A673 (cell line): ENCODE results near the gene SCRN2. TPM values are rescaled to one million over a fixed set of nuclear protein-coding genes. Genes with fewer than 3 reads are reported as not detected.

Experiments
- BruUV-seq: library from RNA; stranded (reverse); fragments of 400-500 nt; replicated peaks from 2 replicates; lab custom pipeline; 2021; lab: Mats Ljungman, UMichigan
- CTCF ChIA-PET: fragments of 300-600 bp; sonication (Branson Sonifier 250); formaldehyde crosslinking; loops from one replicate; lab custom pipeline; 2022; ENCODE audit warnings: antibody characterized with exemption; lab: Charles Lee
- POLR2A ChIA-PET: fragments of 300-600 bp; sonication (Branson Sonifier 250); formaldehyde crosslinking; loops from one replicate; lab custom pipeline; 2022; ENCODE audit warnings: antibody characterized with exemption; ENCODE audit not compliant: low non-redundant PET; lab: Charles Lee
- DNase-seq: peaks from one replicate; pipeline ENCODE4 v3.0.0-alpha.2; 2015; ENCODE audit warnings: low spot score
- H3K27ac ChIP-seq: fragments of 200-600 bp; sonication (generic); 2 replicates; pipeline ENCODE4 v1.5.1; 2016; ENCODE audit warnings: mixed run types, low read depth, mild to moderate bottlenecking, mixed read lengths, antibody characterized with exemption, low read length; ENCODE audit not compliant: poor library complexity, severe bottlenecking
- H3K27me3 ChIP-seq: fragments of 200-600 bp; sonication (generic); replicated peaks from 2 replicates; pipeline ENCODE4 v1.6.1; 2017; ENCODE audit warnings: mixed run types, low read depth, mild to moderate bottlenecking, mixed read lengths, antibody characterized with exemption, low read length; ENCODE audit not compliant: insufficient read depth, poor library complexity
- H3K36me3 ChIP-seq: fragments of 200-600 bp; sonication (generic); 2 replicates; pipeline ENCODE4 v1.6.1; 2016; ENCODE audit warnings: mixed run types, mild to moderate bottlenecking, mixed read lengths, antibody characterized with exemption, low read length; ENCODE audit not compliant: insufficient read depth, poor library complexity, severe bottlenecking
- H3K4me1 ChIP-seq: fragments of 200-600 bp; sonication (generic); 2 replicates; pipeline ENCODE4 v1.6.1; 2017; ENCODE audit warnings: mixed run types, mild to moderate bottlenecking, mixed read lengths, antibody characterized with exemption, low read length; ENCODE audit not compliant: insufficient read depth, poor library complexity, severe bottlenecking
- H3K4me3 ChIP-seq: fragments of 200-600 bp; sonication (generic); 2 replicates; pipeline ENCODE4 v1.5.1; 2016; ENCODE audit warnings: low read depth, mixed run types, mild to moderate bottlenecking, mixed read lengths, low read length; ENCODE audit not compliant: poor library complexity, severe bottlenecking
- H3K9me3 ChIP-seq: fragments of 200-600 bp; sonication (generic); 2 replicates; pipeline ENCODE4 v1.6.1; 2016; ENCODE audit warnings: mixed run types, low read depth, mild to moderate bottlenecking, mixed read lengths, antibody characterized with exemption, low read length; ENCODE audit not compliant: poor library complexity, severe bottlenecking
- EZH2 ChIP-seq: fragments of 200-600 bp; sonication (generic); IDR thresholded peaks from 2 replicates; pipeline ENCODE4 v1.6.1; 2017; ENCODE audit warnings: borderline replicate concordance, low read depth, mild to moderate bottlenecking, mixed read lengths, antibody characterized with exemption, low read length; ENCODE audit not compliant: poor library complexity, severe bottlenecking
- intact Hi-C: fragments of 100-400 bp; cut with micrococcal nuclease; formaldehyde crosslinking; loops from one replicate; pipeline ENCODE4 v1.10.0; 2022; ENCODE audit not compliant: unreplicated experiment
- total RNA-seq: library from RNA; stranded (reverse); gene quantifications from 2 replicates; pipeline ENCODE4 v1.2.3, GENCODE V29; 2021
- TF ChIP-seq, protein P1 (sequence below): fragments of 300-800, 200-600 bp; sonication (generic); conservative IDR thresholded peaks from 2 replicates; pipeline ENCODE4 v1.5.1; 2017; ENCODE audit warnings: low read depth, mild to moderate bottlenecking, antibody characterized with exemption, low read length, moderate library complexity, mixed read lengths

SCRN2 gene
- total RNA-seq, 1 experiment from 2014 or later = 6.2 TPM

DNA sequence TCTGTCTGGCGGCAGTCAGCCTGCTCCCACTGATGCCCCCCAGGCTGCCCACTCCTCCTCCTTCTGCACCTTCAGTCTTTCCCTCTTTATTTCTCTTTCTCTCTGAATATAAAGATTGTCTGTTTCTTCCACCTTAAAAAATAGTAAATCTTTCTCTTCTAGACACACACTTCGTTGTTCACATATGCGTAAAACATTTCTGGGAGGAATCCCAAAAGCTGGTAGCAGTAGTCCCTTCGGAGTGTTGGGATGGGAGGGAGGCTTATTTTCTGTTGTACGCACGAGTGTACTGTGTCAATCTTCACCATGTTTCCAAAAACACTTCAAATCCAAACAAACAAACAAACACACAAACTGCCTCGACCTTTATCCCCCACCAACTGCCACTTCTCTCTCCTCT, 29.4 kb downstream of the SCRN2 start:
- ChIA-PET POLR2A (no interaction called here), CTCF (no interaction called here)
- TF ChIP-seq, protein P1, sequence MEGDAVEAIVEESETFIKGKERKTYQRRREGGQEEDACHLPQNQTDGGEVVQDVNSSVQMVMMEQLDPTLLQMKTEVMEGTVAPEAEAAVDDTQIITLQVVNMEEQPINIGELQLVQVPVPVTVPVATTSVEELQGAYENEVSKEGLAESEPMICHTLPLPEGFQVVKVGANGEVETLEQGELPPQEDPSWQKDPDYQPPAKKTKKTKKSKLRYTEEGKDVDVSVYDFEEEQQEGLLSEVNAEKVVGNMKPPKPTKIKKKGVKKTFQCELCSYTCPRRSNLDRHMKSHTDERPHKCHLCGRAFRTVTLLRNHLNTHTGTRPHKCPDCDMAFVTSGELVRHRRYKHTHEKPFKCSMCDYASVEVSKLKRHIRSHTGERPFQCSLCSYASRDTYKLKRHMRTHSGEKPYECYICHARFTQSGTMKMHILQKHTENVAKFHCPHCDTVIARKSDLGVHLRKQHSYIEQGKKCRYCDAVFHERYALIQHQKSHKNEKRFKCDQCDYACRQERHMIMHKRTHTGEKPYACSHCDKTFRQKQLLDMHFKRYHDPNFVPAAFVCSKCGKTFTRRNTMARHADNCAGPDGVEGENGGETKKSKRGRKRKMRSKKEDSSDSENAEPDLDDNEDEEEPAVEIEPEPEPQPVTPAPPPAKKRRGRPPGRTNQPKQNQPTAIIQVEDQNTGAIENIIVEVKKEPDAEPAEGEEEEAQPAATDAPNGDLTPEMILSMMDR = no peak
- no peak for TF ChIP-seq EZH2
- H3K27ac ChIP-seq = no peak overlapping the region
- H3K27me3 ChIP-seq = no peaks in the 10 kb centered on the region
- H3K9me3 ChIP-seq = no peaks in the 10 kb centered on the region
- H3K4me3 ChIP-seq = no peak overlapping the region
- no peaks in the 10 kb centered on the region for H3K36me3 ChIP-seq
- BruUV-seq = no TSS peak
- intact Hi-C loops = no loop called here
- H3K4me1 ChIP-seq = no peaks in the 10 kb centered on the region
- no peak for DNase-seq

DNA sequence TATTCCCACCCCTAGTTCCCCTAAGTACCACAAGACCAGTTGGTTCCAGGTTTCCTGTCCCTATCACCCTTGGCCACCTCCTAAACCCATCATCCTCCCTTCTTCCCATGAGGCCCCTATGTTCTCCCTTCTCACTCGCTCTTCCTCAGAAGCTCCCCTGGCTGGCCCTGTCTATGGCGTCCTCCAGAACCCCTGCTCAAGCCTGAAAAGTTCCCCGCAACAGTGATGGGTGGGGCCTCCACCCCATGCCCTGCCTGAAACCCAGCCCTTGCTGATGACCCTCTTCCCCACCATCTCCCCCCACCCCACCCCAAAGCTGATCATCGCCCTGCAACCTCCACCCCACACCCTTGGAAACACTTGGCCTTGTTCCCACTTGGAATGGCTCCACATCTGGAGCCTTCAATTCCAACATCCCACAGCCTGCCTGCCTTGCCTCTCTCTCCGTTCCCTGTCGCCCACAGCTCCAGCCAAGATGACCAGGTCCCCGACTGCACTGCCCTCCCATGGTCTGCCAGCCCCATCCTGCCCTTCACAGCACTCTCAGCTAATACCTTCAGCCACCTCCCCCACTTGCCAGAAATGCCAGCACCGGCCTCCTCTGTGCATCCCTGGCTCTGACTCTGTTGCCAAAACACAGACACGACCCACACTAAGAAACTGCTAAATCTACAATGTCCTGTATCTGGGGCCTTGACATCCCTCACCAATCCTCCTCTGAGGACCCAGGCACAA, 30.0 kb downstream of the SCRN2 start:
- no peak for DNase-seq
- Histone ChIP-seq H3K27me3 (no peaks in the 10 kb centered on the region), H3K9me3 (no peaks in the 10 kb centered on the region), H3K27ac (no peak overlapping the region), H3K4me3 (no peak overlapping the region), H3K4me1 (no peaks in the 10 kb centered on the region), H3K36me3 (no peaks in the 10 kb centered on the region)
- intact Hi-C loops = no loop called here
- POLR2A ChIA-PET = no interaction called here
- TF ChIP-seq EZH2 = no peak
- TF ChIP-seq, protein P1 = no peak
- BruUV-seq = no TSS peak
- CTCF ChIA-PET = no interaction called here

DNA sequence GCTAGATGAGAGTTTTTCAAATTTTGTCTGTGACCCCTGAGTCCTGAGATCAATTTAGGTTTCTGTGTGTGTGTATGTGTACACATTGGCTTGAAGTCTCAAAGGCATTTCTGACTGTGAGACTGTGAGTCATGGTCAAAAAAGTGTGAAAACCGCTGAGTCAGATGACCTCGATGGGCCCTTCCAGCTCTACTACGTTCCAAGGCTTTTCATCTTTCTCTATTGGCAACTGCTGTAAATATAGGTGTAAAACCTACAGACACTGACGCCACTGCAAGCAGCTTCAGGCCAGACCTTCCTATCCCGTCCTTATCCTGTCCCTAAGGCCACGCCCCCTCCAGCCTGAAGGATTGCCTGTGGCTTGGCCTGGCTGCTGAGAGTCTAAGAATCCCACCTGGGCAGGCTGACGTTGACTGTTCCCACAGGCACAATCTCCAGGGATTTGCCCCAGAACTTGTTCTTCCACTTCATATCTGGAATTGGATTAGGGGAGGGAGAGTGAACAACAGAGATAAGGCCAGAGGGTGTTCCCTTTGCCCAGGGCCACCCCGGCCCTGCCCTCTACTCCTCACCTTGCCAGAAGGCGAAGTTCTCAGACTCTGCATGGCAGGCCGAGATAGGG, 30.8 kb downstream of the SCRN2 start:
- no peak for TF ChIP-seq EZH2
- TF ChIP-seq, protein P1 = no peak
- no peaks in the 10 kb centered on the region for H3K4me1 ChIP-seq
- H3K9me3 ChIP-seq = no peaks in the 10 kb centered on the region
- ChIA-PET CTCF (no interaction called here), POLR2A (no interaction called here)
- intact Hi-C loops = no loop called here
- H3K4me3 ChIP-seq = no peak overlapping the region
- H3K36me3 ChIP-seq = no peaks in the 10 kb centered on the region
- DNase-seq = no peak
- H3K27me3 ChIP-seq = no peaks in the 10 kb centered on the region
- no TSS peak for BruUV-seq
- H3K27ac ChIP-seq = no peak overlapping the region
